ENCODE results near the gene GRIK5.

The GRIK5 gene

DNA sequence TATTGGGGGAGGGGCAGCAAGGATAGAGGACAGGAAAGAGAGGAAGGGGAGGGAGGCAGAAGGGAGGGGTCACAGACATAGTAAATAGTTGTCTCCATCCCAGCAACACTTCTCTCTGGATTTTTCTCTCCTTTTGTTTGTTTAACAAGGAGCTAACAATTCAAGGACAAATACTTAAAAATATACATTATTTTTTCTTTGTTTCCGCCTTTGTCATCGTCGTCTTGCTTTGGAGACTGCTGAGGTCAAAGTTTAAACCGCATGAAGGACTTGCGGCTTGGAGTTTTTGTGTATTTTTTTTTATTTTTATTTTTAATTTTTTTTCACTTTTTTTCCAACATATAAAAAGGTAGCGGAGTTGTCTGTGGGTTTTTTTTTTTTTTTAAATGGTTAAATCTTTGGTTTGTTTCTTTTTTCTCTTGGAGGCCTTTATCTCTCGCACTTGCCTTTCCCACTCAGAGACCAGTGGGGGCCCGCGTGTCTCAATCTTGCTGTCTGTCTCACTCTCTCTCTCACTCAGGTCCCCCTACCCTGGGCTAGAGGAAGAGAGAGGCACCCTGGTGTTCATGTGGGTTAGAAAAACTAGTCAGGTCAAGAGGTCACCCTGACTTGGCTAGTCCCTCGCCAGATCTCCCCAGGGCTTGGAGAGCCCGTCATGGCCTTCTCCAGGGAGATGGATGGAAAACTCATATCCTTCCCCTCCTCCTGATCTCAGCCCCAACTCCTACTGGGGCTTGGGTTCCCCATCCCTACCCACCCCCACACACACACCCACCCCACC is 17.0 kb upstream of the GRIK5 start:
- Histone ChIP-seq H3K36me3 (ENCODE audit: low read depth) (peaks cover 6% of the 10 kb centered on the region), H3K4me1 (ENCODE audit: insufficient read depth, poor library complexity, severe bottlenecking) (peaks cover 10% of the 10 kb centered on the region), H3K27me3 (ENCODE audit: insufficient read depth, poor library complexity, severe bottlenecking) (no peaks in the 10 kb centered on the region), H3K4me3 (ENCODE audit: severe bottlenecking) (no peak overlapping the region), H3K9me3 (ENCODE audit: severe bottlenecking) (no peaks in the 10 kb centered on the region), H3K27ac (ENCODE audit: poor library complexity, severe bottlenecking) (no peak overlapping the region)
- TF ChIP-seq, protein P1, sequence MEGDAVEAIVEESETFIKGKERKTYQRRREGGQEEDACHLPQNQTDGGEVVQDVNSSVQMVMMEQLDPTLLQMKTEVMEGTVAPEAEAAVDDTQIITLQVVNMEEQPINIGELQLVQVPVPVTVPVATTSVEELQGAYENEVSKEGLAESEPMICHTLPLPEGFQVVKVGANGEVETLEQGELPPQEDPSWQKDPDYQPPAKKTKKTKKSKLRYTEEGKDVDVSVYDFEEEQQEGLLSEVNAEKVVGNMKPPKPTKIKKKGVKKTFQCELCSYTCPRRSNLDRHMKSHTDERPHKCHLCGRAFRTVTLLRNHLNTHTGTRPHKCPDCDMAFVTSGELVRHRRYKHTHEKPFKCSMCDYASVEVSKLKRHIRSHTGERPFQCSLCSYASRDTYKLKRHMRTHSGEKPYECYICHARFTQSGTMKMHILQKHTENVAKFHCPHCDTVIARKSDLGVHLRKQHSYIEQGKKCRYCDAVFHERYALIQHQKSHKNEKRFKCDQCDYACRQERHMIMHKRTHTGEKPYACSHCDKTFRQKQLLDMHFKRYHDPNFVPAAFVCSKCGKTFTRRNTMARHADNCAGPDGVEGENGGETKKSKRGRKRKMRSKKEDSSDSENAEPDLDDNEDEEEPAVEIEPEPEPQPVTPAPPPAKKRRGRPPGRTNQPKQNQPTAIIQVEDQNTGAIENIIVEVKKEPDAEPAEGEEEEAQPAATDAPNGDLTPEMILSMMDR (IDR thresholded peaks at IDR 0.05; ENCODE audit: poor library complexity, severe bottlenecking), result no peak
- no peak for DNase-seq (ENCODE audit: low spot score)
- no peak for ATAC-seq (ENCODE audit: low read depth)

DNA sequence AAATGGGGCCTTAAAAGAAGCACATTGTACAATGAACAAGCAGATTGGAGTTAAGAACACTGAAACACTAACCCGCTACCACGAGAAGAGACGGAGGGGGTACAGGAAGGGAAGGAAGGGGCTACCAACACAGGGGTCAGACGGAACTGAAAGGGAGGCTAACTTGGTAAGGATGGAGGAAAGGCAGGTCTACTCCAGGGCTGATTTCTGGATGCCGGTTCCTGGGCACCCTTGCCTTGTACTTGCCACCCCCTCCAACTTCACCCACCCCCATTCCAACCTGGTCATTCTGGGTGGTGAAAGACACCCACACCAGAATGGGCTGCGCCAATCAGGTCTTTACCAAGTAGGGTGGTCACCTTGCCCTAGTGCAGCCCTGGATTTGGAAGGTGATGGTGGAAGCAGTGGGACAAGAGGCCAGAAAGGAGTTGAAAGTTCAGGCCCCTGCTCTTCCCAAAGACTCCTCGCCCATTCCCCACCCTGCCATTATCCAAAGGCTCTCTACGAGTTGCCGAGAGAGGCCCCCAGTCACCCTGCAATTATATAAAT is 16.3 kb upstream of the GRIK5 start:
- Histone ChIP-seq H3K4me1 (ENCODE audit: insufficient read depth, poor library complexity, severe bottlenecking) (peaks cover 10% of the 10 kb centered on the region), H3K27me3 (ENCODE audit: insufficient read depth, poor library complexity, severe bottlenecking) (no peaks in the 10 kb centered on the region), H3K27ac (ENCODE audit: poor library complexity, severe bottlenecking) (no peak overlapping the region), H3K9me3 (ENCODE audit: severe bottlenecking) (no peaks in the 10 kb centered on the region), H3K36me3 (ENCODE audit: low read depth) (peaks cover 13% of the 10 kb centered on the region), H3K4me3 (ENCODE audit: severe bottlenecking) (no peak overlapping the region)
- TF ChIP-seq, protein P1 (IDR thresholded peaks at IDR 0.05; ENCODE audit: poor library complexity, severe bottlenecking), result no peak
- ATAC-seq (ENCODE audit: low read depth) (no peak), DNase-seq (ENCODE audit: low spot score) (no peak)

DNA sequence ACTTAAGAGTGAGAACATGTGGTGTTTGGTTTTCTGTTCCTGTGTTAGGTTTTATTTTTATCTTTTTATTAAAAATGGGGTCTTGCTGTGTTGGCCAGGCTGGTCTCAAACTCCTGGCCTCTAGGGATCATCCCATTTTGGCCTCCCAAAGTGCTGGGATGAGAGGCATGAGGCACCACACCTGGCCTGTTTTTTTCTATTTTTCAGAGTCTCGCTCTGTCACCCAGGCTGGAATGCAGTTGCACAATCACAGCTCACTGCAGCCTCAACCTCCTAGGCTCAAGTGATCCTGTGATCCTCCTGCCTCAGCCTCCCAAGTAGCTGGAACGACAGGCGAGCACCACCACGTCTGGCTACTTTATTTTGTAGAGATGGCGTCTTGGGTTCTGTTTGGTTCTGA is 13.5 kb upstream of the GRIK5 start:
- H3K27me3 ChIP-seq (ENCODE audit: insufficient read depth, poor library complexity, severe bottlenecking), result no peaks in the 10 kb centered on the region
- peaks cover 39% of the 10 kb centered on the region for H3K36me3 ChIP-seq (ENCODE audit: low read depth)
- H3K9me3 ChIP-seq (ENCODE audit: severe bottlenecking), result no peaks in the 10 kb centered on the region
- no peak overlapping the region for H3K27ac ChIP-seq (ENCODE audit: poor library complexity, severe bottlenecking)
- no peak overlapping the region for H3K4me3 ChIP-seq (ENCODE audit: severe bottlenecking)
- no peak for ATAC-seq (ENCODE audit: low read depth)
- DNase-seq (ENCODE audit: low spot score), result no peak
- H3K4me1 ChIP-seq (ENCODE audit: insufficient read depth, poor library complexity, severe bottlenecking), result peaks cover 1% of the 10 kb centered on the region
- TF ChIP-seq, protein P1 (IDR thresholded peaks at IDR 0.05; ENCODE audit: poor library complexity, severe bottlenecking), result no peak

DNA sequence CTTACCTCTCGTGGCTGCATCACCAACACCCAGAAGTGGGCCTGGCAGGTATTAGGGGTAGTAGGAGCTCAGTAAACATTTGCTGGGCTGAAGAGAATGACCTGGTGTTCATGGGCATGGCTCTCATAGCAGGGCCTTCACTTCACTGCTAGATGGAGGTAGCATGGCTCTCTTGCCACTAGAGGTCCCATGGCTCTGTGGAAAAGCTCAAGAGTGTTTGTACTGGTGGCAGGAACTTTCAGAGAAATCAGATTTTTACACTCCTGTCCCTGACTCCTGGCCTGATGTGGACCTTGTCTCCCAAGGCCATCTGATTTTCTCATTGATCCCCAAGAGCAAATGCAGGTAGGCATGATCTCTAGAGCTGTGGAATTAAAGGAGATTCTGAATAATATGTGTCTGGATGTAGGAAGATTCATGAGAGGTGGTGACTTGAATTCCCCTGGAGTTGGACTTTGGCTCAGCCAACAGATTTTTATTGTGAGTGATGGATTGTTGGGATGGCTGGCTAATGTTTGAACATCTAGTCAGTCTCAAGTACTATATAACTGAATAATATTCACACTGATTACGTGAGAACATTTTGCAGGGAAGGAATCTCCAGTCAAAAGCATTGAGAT is 11.7 kb upstream of the GRIK5 start:
- H3K36me3 ChIP-seq (ENCODE audit: low read depth), result peaks cover 39% of the 10 kb centered on the region
- no peak overlapping the region for H3K4me3 ChIP-seq (ENCODE audit: severe bottlenecking)
- H3K9me3 ChIP-seq (ENCODE audit: severe bottlenecking), result no peaks in the 10 kb centered on the region
- H3K4me1 ChIP-seq (ENCODE audit: insufficient read depth, poor library complexity, severe bottlenecking), result peaks cover 2% of the 10 kb centered on the region
- ATAC-seq (ENCODE audit: low read depth), result peak; percentile 72
- TF ChIP-seq, protein P1 (IDR thresholded peaks at IDR 0.05; ENCODE audit: poor library complexity, severe bottlenecking), result peak; percentile 54
- H3K27me3 ChIP-seq (ENCODE audit: insufficient read depth, poor library complexity, severe bottlenecking), result no peaks in the 10 kb centered on the region
- H3K27ac ChIP-seq (ENCODE audit: poor library complexity, severe bottlenecking), result no peak overlapping the region
- DNase-seq (ENCODE audit: low spot score), result no peak
